HG02798 (cell line): ENCODE results near the gene PRL.

Experiments
- ATAC-seq: cut with Tn5 transposase; IDR thresholded peaks from one replicate; pipeline ENCODE4 v1.9.1; 2021; ENCODE audit warnings: mild to moderate bottlenecking; ENCODE audit not compliant: unreplicated experiment, poor library complexity

The PRL gene

DNA sequence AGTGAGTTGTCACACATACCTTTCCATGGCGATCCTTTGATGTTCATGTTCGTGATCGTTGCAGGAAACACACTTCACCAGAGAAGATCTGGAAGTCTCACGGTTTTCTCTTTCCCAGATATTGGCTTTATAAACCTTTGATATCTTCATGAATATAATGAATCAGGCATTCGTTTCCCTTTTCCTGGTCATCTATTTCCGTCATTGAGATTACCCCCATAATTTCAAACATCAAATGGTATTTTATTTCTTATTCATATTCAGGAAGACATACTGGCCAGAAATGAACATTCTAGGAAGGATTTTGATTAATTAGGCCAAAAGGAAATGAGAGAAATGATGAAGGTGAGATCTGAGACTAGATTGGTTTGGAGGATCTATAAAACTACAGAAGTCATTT lies at the start of gene PRL:
Gene PRL, minus strand, starts transcription at position 101 of the 400 bp plus-strand sequence. Its CDS starts 54 bp downstream, at position 47.
- no peak for ATAC-seq

- ATAC-seq = no peak
These were observed 47.0 kb upstream of the PRL start for GRCh38 chr6:22343864-22344263.

- ATAC-seq = no peak
These were observed 37.9 kb upstream of the PRL start for GRCh38 chr6:22334778-22335177.

DNA sequence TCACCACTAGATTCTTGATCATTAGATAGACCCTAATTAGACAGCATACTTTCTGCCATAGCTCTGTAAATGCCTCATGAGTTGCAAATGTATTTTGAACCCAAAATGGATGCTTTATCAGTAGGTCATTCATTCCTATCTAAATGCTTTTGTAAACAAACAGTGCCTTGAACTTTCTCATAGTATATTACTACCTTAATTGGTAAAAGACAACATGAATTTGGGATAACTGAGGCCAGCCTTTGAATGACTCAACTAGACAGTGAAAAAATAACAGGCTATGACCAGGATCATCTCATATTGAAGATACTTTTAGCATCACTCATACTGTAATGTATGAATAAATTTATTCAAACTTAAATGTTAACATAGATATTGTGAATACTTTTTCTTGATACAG lies 37.0 kb upstream of the PRL start:
- ATAC-seq = no peak

- no peak for ATAC-seq
These were observed 35.9 kb upstream of the PRL start for GRCh38 chr6:22332711-22333110.

DNA sequence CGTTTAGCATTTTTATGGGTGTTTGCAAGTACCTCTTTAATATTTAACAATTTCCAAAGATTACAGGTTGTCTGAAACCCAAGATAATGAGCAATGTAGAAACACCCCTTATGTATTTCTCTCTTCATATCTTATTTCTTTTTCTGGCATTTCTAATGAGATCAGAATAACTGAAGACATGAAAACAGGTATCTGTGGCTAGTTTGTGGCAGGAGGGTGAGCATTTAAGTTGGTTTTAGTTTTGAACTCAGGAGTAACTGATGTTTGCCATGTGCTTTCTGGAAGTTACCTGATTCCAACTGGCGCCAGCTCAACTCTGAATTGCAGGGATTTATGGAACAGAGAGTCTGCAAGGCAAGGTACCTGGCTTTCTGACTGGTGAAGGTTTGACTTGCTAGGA lies 35.4 kb upstream of the PRL start:
- no peak for ATAC-seq

DNA sequence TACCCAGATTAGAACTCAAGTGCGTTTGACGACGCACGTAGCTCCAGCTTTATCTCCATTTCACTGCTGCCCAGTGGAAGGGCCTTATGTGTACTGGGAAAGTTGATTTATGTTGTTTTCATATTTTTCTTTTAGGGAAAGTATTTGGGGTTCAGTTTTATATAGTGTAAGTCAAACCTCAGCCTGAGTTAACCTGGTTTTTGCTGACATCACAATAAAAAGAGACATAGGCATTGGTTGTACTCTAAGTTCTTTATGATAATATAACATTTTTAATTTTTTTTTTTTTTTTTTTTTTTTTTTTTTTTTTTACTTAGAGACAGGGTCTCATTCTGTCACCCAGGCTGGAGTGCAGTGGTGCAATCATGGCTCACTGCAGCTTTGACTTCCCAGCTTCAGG lies 34.1 kb upstream of the PRL start:
- ATAC-seq = no peak

DNA sequence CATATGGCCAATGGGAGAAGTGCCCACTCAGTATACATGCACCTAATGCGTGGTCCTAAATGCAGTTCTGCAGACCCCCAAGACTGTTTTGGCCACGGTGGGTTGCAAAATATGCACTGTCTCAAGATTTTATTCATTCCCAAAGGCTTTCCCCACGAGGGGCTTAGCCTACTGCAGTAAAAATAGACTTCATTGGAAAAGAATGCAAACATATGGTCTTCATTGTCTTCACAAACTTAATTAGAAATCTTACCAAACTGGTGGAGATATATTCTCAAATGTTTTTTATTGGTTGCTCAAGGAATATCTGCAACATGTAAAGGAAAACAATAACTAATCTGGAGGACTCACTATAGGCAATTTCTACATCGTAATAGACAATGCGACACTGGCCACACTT lies 31.6 kb upstream of the PRL start:
- ATAC-seq = no peak

GRCh38 chr6:22327881-22328280 lies 31.0 kb upstream of the PRL start:
- no peak for ATAC-seq

DNA sequence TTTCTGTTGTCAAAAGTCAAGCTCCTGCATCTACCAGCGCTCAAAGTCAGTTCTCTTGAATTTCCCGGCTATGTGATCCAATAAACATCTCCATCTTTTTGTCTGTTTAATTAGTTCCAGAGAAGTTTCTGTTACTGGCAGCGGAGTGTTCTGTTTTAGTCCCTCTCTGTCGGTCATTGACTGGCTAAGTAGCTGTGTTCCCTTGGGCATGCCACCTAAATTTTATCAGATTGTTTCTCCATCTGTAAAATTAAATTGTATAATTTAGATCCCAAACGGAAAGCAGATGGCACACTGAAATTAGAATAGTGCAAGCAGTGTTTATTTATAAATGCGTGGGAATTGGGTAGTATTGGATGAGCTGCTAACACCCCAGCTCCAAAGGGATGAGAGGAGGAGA lies 29.7 kb upstream of the PRL start:
- ATAC-seq = no peak

GRCh38 chr6:22325481-22325880 lies 28.6 kb upstream of the PRL start:
- no peak for ATAC-seq

DNA sequence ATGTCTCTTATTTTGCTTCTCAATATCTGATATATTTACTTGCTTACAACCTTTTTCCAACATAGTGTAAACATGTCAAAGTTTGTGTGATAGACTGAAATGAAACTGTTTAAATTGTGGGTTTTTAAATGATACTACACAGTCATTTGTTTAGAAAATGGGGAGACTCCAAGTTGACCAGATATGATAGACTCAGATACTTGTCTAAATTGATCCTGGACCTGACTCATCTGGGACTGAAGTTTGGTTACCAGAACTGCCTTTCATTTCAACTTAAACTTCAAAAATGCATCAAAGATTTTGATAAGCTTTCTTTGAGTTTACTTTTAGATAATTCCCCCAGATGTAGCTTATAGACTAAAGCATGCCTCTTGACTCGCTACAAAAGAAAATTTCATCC lies 27.0 kb upstream of the PRL start:
- no peak for ATAC-seq

DNA sequence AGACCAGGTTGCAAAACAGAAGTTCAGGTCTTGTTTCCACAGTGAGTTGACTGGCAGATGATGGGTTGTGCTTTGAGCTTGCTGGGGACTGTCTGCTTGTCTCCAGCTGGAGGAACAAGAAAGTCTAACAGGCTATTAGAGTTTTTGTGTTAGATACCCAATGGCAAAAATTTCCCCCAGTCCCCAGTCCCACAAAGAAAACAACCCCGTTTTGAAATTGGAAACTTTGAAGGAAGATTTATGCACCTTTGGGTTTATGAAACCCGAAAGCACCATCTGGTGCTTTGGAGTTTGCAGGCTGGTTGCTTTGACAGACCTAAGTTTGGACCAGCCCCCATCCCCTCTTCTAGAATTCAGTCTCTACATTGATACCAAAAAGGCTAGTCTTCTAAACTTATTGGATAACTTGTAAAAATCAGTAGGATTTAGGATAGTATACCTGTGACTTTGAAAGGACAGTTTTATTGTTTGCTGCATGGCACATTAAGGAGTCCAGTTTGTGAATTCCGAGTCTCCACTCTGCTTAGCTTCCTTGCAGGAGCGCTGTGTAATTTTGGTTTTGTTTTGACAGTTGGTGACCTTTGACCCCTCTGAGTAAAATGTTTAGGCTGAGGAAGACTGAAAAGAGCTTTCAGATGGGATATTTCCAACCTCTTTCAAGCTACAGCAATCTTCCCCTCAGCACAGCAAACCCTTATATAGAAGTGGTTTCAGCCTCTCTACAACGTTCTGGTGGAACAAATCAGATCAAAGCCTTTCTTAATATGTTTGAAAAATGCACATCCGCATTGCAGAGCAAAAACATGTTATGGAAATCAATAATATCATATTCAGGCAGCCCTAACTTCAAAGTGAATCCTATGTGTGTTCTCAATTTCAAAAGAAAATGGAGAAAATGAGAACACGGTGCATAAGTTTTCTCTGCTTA lies 25.5 kb upstream of the PRL start:
- ATAC-seq = peak; percentile 58

DNA sequence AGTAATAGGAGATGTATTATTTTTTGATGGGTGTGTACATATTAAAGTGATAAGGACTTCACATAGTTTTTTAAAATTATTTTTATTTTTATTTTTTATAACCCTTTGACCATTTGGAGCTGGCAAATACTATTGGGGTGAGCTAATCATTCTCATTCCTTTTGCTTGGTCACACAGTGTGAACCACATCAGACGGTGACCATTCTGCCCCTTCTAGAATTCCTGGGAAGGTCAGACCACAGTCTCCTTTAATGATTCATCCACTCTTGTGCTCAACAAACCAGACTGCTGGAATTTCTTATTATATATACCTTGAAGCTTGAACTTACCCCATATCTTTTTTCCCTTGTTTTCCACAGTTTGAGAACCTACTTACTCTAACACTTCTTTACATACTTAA lies 23.9 kb upstream of the PRL start:
- no peak for ATAC-seq

DNA sequence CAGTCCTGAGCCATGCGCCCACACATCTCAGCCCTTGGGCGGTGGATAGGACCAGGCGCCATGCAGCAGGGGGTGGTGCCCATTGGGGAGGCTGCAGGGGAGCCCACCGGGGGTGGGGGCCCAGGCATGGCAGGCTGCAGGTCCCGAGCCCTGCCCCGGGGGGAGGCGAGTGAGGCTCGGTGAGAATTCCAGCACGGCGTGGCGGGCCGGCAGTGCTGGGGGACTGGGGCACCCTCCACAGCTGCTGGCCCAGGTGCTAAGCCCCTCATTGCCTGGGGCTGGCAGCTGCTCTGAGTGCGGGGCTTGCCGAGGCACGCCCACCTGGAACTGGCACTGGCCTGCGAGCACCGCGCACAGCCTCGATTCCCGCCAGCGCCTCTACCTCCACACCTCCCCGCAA lies 21.6 kb upstream of the PRL start:
- no peak for ATAC-seq

DNA sequence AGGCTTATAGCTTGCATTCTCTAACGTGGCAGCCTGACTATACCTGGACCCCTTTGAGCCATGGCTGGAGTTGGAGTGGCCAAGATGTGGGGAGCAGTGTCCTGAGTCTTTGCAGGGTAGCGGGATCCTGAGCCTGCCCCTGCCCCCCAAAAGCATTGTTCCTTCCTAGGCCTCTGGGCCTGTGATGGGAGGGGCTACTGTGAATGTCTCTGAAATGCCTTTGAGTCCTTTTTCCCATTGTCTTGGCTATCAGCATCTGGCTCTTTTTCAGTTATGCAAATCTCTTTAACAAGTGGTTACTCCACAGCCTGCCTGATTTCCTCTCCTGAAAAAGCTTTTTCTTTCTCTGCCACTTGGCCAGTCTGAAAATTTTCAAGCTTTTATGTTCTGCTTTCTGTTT lies 17.0 kb upstream of the PRL start:
- no peak for ATAC-seq

GRCh38 chr6:22308939-22309338 lies 12.1 kb upstream of the PRL start:
- ATAC-seq = no peak

DNA sequence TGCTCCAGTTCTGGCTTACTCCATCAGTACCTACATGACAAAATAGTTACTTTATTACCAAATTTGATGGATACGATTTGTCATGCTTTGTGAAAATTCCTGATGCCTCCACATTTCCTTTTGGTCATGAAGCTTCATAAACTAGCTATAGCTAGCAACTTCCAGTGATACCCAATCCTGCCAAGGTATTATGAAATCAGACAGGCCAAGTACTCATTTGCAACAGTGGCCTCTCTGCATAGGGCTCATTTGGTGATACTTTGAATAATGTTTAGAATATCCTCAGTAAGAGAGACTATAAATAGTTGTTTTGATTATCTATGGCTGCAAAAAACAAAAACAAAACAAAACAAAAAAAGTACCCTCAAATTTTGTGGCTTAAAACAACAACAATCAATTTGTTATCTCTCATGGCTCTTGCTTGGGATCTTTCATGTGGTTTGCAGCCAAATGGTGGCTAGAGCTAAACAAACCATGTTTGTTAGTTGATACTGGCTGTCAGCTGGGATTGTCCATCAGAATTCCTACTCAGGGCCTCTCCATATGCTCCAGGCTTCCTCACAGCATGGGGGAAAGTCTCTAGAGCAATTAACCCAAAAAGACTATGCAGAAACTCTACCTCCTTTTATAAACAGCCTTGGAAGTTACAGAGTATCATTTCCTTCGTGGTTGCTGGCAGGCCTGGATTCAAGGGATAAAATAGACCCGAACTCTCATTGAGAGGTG lies 10.1 kb upstream of the PRL start:
- no peak for ATAC-seq

- no peak for ATAC-seq
These were observed 6.0 kb upstream of the PRL start for GRCh38 chr6:22302838-22303237.

GRCh38 chr6:22300273-22300998 lies 3.6 kb upstream of the PRL start:
- no peak for ATAC-seq

DNA sequence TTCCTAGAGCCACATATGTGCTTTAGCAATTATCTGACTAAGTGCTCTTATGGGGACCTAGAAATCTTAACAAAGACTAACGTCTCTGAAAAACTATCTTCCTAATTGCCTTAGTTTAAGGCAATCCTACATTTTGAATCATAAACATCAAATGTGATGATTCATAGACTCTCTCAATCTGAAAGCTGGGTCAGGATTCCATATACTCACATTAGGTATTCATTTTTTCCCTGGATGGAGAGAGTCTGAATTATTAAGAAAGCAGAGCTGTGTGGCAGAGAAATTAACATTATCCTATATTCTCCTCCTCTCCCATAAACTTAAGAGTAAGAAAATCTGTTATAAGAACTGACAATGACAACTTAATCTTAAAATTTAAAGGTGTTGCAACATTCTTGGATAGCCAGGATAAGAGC lies 1.6 kb upstream of the PRL start:
- no peak for ATAC-seq
